ENCODE data around the gene L1CAM. TPM values are rescaled to one million over a fixed set of nuclear protein-coding genes. Genes with fewer than 3 reads are reported as not detected.

The L1CAM gene
- polyA plus RNA-seq, 3 donors from 2014 or later = not detected

DNA sequence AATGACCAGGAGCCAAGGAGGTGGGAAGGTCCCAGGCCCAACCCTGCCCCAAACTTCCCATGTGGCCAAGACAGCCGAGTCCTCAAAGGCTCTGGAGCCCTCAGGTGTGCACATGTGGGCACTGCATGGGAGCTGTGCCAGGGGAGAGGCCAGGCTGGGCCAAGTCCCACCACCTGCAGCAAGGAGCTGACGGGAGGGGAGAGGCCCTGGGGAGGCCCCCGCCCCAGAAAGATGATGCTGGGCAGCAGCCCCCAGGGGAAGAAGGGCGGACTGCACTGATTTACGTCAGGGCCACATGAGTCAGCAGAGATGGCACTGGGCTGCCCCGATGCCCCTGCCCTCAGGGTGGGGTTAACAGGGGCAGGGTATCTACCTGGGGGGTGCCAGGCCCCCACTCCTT is 1.4 kb downstream of the L1CAM start:
- no peak for DNase-seq
- peaks cover 9 to 17% (median 15%) of the 10 kb centered on the region in 3 donors for H3K27me3 Mint-ChIP-seq (ENCODE audit: low read depth in 3 of 3)
- H3K4me3 Mint-ChIP-seq = peak overlapping the region in 2 of 5 donors; percentile 38 to 41
- no peak overlapping the region for H3K27ac Mint-ChIP-seq
- no peaks in the 10 kb centered on the region for H3K9me3 Mint-ChIP-seq
- peaks cover 0 to 4% of the 10 kb centered on the region in 2 donors for H3K4me1 Mint-ChIP-seq
- H3K36me3 Mint-ChIP-seq = peaks cover 0 to 4% (median 0%) of the 10 kb centered on the region in 3 donors

- no peak for DNase-seq
- peaks cover 0 to 5% of the 10 kb centered on the region in 2 donors for H3K4me1 Mint-ChIP-seq
- H3K9me3 Mint-ChIP-seq = no peaks in the 10 kb centered on the region
- no peak overlapping the region for H3K27ac Mint-ChIP-seq
- H3K36me3 Mint-ChIP-seq = peaks cover 0 to 4% (median 0%) of the 10 kb centered on the region in 3 donors
- H3K4me3 Mint-ChIP-seq = peak overlapping the region in 2 of 5 donors; percentile 38 to 41
- peaks cover 9 to 13% (median 13%) of the 10 kb centered on the region in 3 donors for H3K27me3 Mint-ChIP-seq (ENCODE audit: low read depth in 3 of 3)
Observed at GRCh38 chrX:153884136-153884535, 1.8 kb downstream of the L1CAM start.

DNA sequence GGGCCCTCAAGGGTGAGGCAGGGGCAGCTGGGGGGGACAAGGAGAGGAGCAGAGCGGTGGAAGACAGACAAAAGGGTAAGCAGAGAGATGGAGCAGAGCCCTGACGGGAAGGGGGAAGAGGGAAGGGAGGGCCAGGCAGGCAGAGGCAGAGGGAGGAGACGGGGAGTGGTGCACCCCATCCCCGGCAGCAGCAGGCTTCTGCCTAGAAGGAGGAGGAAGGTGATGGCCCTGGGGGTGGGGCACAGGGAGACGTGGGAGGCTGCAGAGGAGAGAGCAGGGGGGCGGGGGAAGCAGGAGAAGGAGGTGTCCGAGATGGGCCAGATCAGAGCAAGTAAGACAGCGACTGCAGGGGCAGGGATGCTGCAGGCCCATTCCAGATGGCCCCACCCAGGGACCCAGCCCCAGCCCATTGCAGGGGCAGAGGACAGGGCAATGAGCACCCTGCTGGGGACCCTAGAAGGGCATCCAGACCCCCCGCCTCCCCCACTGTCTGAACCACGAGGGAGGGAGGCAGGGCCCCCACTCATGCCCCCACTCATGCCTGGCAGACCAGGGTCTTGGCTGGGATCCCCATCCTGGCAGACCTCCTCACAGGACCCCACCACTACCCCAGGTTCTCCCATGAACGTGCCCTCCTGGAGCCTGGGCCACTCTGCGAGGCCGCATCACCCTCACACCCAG is 2.7 kb downstream of the L1CAM start:
- Mint-ChIP-seq H3K4me3 (no peak overlapping the region), H3K36me3 (peaks cover 0 to 4% (median 0%) of the 10 kb centered on the region in 3 donors), H3K9me3 (no peaks in the 10 kb centered on the region), H3K27ac (no peak overlapping the region), H3K4me1 (peaks cover 0 to 5% of the 10 kb centered on the region in 2 donors), H3K27me3 (ENCODE audit: low read depth in 3 of 3) (peaks cover 11 to 14% (median 13%) of the 10 kb centered on the region in 3 donors)
- DNase-seq = no peak

DNA sequence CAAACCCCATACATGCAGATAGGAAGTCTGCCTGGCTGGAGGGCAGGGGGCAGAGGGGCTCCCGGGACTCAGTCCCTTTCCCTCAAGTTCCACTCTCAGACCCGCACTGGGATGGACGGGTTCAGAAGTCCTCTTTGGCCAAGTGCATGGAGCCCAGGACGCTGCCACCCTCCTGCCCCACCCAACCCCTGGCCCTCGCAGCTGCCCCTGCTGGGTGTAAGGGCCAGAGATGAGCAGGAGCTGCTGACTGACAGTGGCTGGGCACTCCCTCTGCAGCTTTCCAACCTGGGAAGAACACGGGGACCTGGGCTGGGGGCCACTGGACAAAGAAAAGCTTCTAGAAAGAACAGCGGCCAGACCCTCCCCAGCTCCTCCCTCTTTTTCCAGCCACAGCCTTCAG is 3.4 kb downstream of the L1CAM start:
- no peak for DNase-seq
- H3K36me3 Mint-ChIP-seq = peaks cover 0 to 4% (median 0%) of the 10 kb centered on the region in 3 donors
- H3K4me3 Mint-ChIP-seq = no peak overlapping the region
- peaks cover 0 to 5% of the 10 kb centered on the region in 2 donors for H3K4me1 Mint-ChIP-seq
- peaks cover 6 to 15% (median 15%) of the 10 kb centered on the region in 3 donors for H3K27me3 Mint-ChIP-seq (ENCODE audit: low read depth in 3 of 3)
- H3K9me3 Mint-ChIP-seq = no peaks in the 10 kb centered on the region
- H3K27ac Mint-ChIP-seq = no peak overlapping the region

DNA sequence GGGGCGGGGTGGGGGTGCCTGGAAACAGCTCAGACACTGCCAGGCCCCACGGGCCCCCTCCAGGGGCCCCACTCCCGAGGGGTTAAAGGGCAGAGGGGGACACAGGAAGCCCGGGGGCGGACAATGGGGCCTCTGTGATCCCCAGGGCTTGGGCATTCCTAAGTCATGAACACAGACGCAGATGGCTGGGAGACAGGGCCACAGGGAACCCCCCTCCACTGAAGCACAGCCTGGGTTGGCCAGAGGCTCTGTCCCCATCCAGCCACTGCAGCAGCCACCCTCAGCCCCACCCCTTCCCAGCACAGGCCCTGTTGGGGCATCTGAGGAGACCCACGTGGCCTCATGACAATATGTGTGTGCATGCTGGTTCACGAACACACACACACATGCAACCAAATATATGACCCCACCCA is 3.9 kb downstream of the L1CAM start:
- Mint-ChIP-seq H3K9me3 (no peaks in the 10 kb centered on the region), H3K4me3 (no peak overlapping the region), H3K27me3 (ENCODE audit: low read depth in 3 of 3) (peaks cover 4 to 14% (median 11%) of the 10 kb centered on the region in 3 donors), H3K27ac (no peak overlapping the region), H3K4me1 (peaks cover 0 to 5% of the 10 kb centered on the region in 2 donors), H3K36me3 (peaks cover 0 to 4% (median 0%) of the 10 kb centered on the region in 3 donors)
- no peak for DNase-seq

- Mint-ChIP-seq H3K27ac (no peak overlapping the region), H3K4me3 (no peak overlapping the region), H3K4me1 (peaks cover 0 to 5% of the 10 kb centered on the region in 2 donors), H3K36me3 (peaks cover 0 to 4% (median 0%) of the 10 kb centered on the region in 3 donors), H3K9me3 (no peaks in the 10 kb centered on the region), H3K27me3 (ENCODE audit: low read depth in 3 of 3) (peaks cover 4 to 18% (median 16%) of the 10 kb centered on the region in 3 donors)
- no peak for DNase-seq
Observed at GRCh38 chrX:153881281-153881680, 4.7 kb downstream of the L1CAM start.

DNA sequence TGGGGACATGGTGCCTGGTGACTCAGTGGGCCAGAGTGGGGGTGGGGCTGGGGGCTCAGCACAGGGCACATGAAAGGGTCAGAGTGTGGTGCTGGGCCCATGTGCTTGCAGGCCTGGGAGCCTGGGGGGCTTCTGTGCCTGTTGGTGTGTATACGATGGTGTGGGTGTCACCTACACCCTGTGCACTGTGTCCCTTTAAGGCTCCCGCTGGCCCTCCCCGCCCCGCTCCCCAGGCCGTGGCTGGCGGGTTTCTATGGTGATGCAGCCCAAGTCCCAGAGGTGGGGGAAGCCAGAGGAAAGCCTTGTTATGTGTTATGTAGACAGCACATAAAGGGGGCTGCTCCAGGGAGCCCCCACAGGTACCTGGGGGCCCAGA is 5.5 kb downstream of the L1CAM start:
- H3K9me3 Mint-ChIP-seq = no peaks in the 10 kb centered on the region
- peaks cover 0 to 4% (median 0%) of the 10 kb centered on the region in 3 donors for H3K36me3 Mint-ChIP-seq
- H3K27me3 Mint-ChIP-seq (ENCODE audit: low read depth in 3 of 3) = peaks cover 7 to 22% (median 19%) of the 10 kb centered on the region in 3 donors
- H3K4me1 Mint-ChIP-seq = peaks cover 0 to 5% of the 10 kb centered on the region in 2 donors
- H3K4me3 Mint-ChIP-seq = no peak overlapping the region
- H3K27ac Mint-ChIP-seq = no peak overlapping the region
- DNase-seq = no peak

DNA sequence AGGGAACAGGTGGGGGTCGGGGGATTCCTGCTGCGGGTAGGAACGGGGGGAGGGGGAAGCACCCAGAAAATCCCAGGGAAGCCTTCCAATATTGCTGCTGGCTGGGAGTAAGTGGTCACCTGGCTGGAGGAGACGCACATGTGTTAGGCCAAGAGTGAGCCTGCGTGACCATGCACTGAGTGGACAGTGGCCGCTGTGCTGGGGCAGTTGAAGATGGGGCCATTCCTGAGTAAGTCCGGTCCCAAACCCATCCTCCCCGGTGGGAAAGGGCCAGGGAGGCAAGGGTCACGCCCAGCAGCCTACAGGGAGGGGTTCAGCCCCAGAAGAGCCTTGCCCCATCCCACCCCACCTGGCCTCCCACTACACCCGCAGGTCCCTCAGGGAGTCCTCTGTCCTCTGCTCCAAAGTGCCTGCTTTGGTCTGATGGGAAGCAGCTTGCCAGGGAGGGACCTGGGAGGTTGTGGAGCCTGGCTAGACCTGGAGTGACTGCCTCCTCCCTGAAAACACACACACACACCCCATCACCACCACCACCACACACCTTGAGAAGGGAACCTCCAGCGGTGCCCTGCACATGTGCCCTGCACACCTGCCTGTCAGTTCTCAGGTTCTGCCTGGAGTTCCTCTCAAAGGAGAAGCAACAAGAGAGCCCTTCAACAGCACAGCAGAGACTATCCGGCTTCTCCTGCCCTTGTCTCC is 6.1 kb downstream of the L1CAM start:
- Mint-ChIP-seq H3K27ac (no peak overlapping the region), H3K4me3 (no peak overlapping the region), H3K4me1 (peaks cover 0 to 1% of the 10 kb centered on the region in 2 donors), H3K27me3 (ENCODE audit: low read depth in 3 of 3) (peaks cover 11 to 25% (median 24%) of the 10 kb centered on the region in 3 donors), H3K36me3 (peaks cover 0 to 4% (median 0%) of the 10 kb centered on the region in 3 donors), H3K9me3 (no peaks in the 10 kb centered on the region)
- DNase-seq = no peak

DNA sequence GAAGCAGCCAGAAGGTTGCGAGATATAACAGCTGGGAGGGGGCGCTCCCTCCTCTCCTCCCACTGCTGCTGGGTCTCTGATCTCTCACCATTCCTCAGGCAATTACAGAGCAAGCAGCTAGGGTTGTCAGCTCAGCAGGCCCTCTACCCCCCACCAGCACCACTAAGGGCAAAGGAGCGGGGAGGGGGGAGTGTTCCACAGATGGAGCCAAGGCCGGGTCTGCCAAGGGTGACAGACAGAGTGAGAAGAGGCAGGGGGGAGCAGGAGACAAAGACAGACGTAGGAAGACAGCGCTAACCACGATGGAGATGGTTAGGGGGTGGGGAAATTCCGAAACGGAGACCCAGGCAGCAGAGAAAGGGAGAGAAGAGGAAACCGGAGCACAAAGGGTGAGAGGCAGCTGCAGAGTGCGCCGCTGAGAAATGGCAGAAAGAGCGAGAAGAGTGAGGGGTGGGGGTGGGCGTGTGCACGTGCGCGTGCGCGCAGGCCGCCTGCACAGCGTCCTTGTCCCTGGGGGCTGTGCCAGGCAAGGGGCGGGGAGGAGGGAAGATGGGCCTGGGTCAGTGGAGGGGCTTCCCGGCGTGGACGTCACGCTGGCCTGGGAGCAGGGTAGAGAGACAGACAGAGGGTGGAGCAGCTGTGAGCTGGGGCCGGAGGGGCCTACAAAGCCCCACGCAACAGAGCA is 6.9 kb downstream of the L1CAM start:
- Mint-ChIP-seq H3K27me3 (ENCODE audit: low read depth in 3 of 3) (peaks cover 10 to 24% (median 23%) of the 10 kb centered on the region in 3 donors), H3K9me3 (no peaks in the 10 kb centered on the region), H3K36me3 (no peaks in the 10 kb centered on the region), H3K4me1 (peaks cover 0 to 1% of the 10 kb centered on the region in 2 donors), H3K27ac (no peak overlapping the region), H3K4me3 (no peak overlapping the region)
- DNase-seq = no peak

DNA sequence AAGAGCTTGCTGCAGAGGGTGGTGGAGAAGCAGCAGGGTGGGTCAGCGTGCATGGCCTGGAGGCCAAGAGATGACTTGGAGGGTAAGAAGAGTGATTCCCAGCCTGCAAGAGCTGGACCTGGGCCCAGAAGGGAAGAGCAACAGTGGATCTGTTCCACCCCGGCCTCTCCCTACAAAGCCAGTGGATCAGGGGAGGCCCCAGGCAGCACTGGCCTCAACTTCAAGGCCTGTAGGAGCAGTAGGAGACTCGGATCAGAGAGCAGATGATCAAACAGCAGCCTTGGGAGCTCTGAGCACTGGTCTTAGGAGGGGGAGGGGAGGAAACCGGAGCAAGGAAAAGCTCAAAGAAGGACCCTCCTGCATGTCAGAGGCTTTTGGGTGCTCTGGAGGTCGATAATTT is 7.6 kb downstream of the L1CAM start:
- H3K36me3 Mint-ChIP-seq = no peaks in the 10 kb centered on the region
- peaks cover 10 to 23% (median 22%) of the 10 kb centered on the region in 3 donors for H3K27me3 Mint-ChIP-seq (ENCODE audit: low read depth in 3 of 3)
- DNase-seq = no peak
- peaks cover 0 to 1% of the 10 kb centered on the region in 2 donors for H3K4me1 Mint-ChIP-seq
- H3K27ac Mint-ChIP-seq = peak overlapping the region in 1 of 6 donors; percentile 55
- H3K4me3 Mint-ChIP-seq = no peak overlapping the region
- no peaks in the 10 kb centered on the region for H3K9me3 Mint-ChIP-seq

- Mint-ChIP-seq H3K4me1 (peaks cover 0 to 1% of the 10 kb centered on the region in 2 donors), H3K27me3 (ENCODE audit: low read depth in 3 of 3) (peaks cover 10 to 25% (median 22%) of the 10 kb centered on the region in 3 donors), H3K27ac (no peak overlapping the region), H3K4me3 (no peak overlapping the region), H3K9me3 (no peaks in the 10 kb centered on the region), H3K36me3 (no peaks in the 10 kb centered on the region)
- DNase-seq = no peak
Observed at GRCh38 chrX:153877571-153878261, 8.3 kb downstream of the L1CAM start.

DNA sequence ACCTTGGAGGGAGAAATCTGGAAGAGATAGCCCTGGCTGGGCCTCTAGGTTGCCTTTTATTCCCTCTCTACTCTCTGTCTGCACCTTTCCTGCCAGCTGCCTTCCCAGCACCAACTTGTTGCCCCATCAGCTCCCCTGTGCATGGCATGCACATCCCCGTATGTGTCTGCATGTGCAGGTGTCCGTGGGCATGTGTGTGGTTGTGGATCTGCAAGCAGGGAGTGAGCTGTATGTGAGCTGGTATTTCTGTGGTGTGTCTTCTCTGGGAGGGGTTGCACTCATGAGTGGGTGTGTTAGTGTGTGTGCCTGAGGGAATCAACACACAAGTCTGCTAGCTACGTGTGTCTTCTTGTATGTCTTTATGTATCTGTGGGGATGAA is 9.9 kb downstream of the L1CAM start:
- no peak overlapping the region for H3K4me3 Mint-ChIP-seq
- H3K27me3 Mint-ChIP-seq (ENCODE audit: low read depth in 3 of 3) = peaks cover 12 to 26% (median 25%) of the 10 kb centered on the region in 3 donors
- peaks cover 0 to 2% (median 0%) of the 10 kb centered on the region in 6 donors for H3K9me3 Mint-ChIP-seq
- peaks cover 0 to 1% of the 10 kb centered on the region in 2 donors for H3K4me1 Mint-ChIP-seq
- H3K36me3 Mint-ChIP-seq = no peaks in the 10 kb centered on the region
- H3K27ac Mint-ChIP-seq = peak overlapping the region in 1 of 6 donors; percentile 53
- no peak for DNase-seq

GRCh38 chrX:153875391-153876111 is 10.4 kb downstream of the L1CAM start:
- H3K4me3 Mint-ChIP-seq = no peak overlapping the region
- H3K4me1 Mint-ChIP-seq = peaks cover 0 to 1% of the 10 kb centered on the region in 2 donors
- DNase-seq = peak; percentile 64 to 73 (median 69)
- H3K9me3 Mint-ChIP-seq = peaks cover 0 to 2% (median 0%) of the 10 kb centered on the region in 6 donors
- peak overlapping the region in 1 of 6 donors; percentile 78 for H3K27ac Mint-ChIP-seq
- peaks cover 13 to 25% (median 24%) of the 10 kb centered on the region in 3 donors for H3K27me3 Mint-ChIP-seq (ENCODE audit: low read depth in 3 of 3)
- no peaks in the 10 kb centered on the region for H3K36me3 Mint-ChIP-seq
